ENCODE data around the gene ODR4.
A peak's percentile ranks its signal among the peaks of the same experiment; 100 is the strongest.

ODR4 gene

DNA sequence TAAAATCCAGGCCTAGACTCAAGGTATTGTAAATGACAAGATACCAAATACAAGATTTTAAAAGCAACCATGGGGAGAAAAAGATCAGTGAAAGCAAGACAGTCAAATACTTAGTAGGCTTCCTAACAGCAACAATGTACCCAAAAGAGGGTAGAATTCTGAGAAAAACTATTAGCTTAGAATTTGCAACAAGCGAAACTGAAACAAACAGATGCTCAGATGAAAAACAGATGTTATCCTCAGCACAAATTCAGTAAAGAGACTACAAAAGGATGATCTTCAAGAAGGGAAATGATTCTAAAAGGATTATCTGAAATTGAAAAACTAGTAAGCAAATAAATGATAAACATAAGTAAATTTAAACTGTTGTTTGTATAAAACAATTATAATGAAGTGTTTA lies 45.3 kb downstream of the ODR4 start:
- no peak for TF ChIP-seq CTCF (IDR thresholded peaks at IDR 0.05; ENCODE audit: borderline replicate concordance, control extremely low read depth, extremely low read depth, insufficient read depth, missing control alignments)
- peak; percentile 46 for DNase-seq (ENCODE audit: low spot score)
- in situ Hi-C loops (cut with MboI; ENCODE audit: low sequenced_read_pairs, unreplicated experiment): no loop called here

GRCh38 chr1:186421446-186421845 lies 45.8 kb downstream of the ODR4 start:
- TF ChIP-seq CTCF (IDR thresholded peaks at IDR 0.05; ENCODE audit: borderline replicate concordance, control extremely low read depth, extremely low read depth, insufficient read depth, missing control alignments): no peak
- in situ Hi-C loops (cut with MboI; ENCODE audit: low sequenced_read_pairs, unreplicated experiment): no loop called here
- DNase-seq (ENCODE audit: low spot score): no peak

- TF ChIP-seq CTCF (IDR thresholded peaks at IDR 0.05; ENCODE audit: borderline replicate concordance, control extremely low read depth, extremely low read depth, insufficient read depth, missing control alignments): no peak
- in situ Hi-C loops (cut with MboI; ENCODE audit: low sequenced_read_pairs, unreplicated experiment): no loop called here
- DNase-seq (ENCODE audit: low spot score): no peak
These were observed 48.9 kb downstream of the ODR4 start for GRCh38 chr1:186424539-186424938.

DNA sequence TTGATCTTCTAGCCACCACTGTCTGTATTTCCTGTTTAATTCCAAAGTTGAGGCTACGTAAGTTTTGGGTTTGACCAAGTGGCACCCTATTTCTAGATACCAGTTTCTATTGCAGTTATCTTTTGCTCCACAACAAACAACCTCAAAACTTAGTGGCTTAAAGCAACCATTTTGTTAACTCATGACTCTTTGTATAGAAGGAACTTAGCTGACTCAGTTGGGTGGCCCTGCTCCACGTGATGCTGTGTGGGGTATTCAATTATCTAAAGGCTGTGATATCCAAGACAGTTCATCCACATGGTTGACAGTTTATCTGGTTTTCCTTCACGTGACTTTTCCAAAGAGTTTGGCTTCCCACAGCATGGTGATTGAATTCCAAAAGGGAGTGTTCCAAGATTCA lies 50.5 kb downstream of the ODR4 start:
- no peak for DNase-seq (ENCODE audit: low spot score)
- no peak for TF ChIP-seq CTCF (IDR thresholded peaks at IDR 0.05; ENCODE audit: borderline replicate concordance, control extremely low read depth, extremely low read depth, insufficient read depth, missing control alignments)
- in situ Hi-C loops (cut with MboI; ENCODE audit: low sequenced_read_pairs, unreplicated experiment): no loop called here

DNA sequence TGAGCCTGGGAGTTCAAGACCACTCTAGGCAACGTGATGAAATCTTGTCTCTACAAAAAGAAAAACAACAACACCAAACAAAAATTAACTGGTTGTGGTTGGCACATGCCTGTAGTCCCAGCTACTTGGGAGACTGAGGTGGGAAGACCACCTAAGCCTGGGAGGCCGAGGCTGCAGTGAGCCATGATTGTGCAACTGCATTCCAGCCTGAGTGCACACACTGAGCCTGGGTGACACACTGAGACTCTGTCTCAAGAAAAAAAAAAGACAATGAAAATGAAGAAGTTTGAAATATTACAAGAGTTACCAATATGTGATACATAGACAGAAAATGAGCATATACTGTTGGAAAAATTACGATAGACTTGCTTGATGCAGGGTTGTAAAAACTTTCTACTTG lies 53.4 kb downstream of the ODR4 start:
- in situ Hi-C loops (cut with MboI; ENCODE audit: low sequenced_read_pairs, unreplicated experiment): no loop called here
- TF ChIP-seq CTCF (IDR thresholded peaks at IDR 0.05; ENCODE audit: borderline replicate concordance, control extremely low read depth, extremely low read depth, insufficient read depth, missing control alignments): no peak
- no peak for DNase-seq (ENCODE audit: low spot score)

GRCh38 chr1:186435336-186435735 lies 59.7 kb downstream of the ODR4 start:
- no peak for DNase-seq (ENCODE audit: low spot score)
- in situ Hi-C loops (cut with MboI; ENCODE audit: low sequenced_read_pairs, unreplicated experiment): no loop called here
- no peak for TF ChIP-seq CTCF (IDR thresholded peaks at IDR 0.05; ENCODE audit: borderline replicate concordance, control extremely low read depth, extremely low read depth, insufficient read depth, missing control alignments)

GRCh38 chr1:186438567-186438966 lies 62.9 kb downstream of the ODR4 start:
- DNase-seq (ENCODE audit: low spot score): no peak
- TF ChIP-seq CTCF (IDR thresholded peaks at IDR 0.05; ENCODE audit: borderline replicate concordance, control extremely low read depth, extremely low read depth, insufficient read depth, missing control alignments): no peak
- in situ Hi-C loops (cut with MboI; ENCODE audit: low sequenced_read_pairs, unreplicated experiment): no loop called here
